HG03460 (cell line): ENCODE measurements around the gene PSTK.

Experiments used
- ATAC-seq: cut with Tn5 transposase; IDR thresholded peaks from one replicate; pipeline ENCODE4 v1.9.1; 2021; ENCODE audit not compliant: unreplicated experiment

PSTK gene

GRCh38 chr10:123018531-123018930 lies 38.3 kb downstream of the PSTK start:
- no peak for ATAC-seq

- ATAC-seq: no peak
Observed at GRCh38 chr10:123019264-123019663, 39.1 kb downstream of the PSTK start.

DNA sequence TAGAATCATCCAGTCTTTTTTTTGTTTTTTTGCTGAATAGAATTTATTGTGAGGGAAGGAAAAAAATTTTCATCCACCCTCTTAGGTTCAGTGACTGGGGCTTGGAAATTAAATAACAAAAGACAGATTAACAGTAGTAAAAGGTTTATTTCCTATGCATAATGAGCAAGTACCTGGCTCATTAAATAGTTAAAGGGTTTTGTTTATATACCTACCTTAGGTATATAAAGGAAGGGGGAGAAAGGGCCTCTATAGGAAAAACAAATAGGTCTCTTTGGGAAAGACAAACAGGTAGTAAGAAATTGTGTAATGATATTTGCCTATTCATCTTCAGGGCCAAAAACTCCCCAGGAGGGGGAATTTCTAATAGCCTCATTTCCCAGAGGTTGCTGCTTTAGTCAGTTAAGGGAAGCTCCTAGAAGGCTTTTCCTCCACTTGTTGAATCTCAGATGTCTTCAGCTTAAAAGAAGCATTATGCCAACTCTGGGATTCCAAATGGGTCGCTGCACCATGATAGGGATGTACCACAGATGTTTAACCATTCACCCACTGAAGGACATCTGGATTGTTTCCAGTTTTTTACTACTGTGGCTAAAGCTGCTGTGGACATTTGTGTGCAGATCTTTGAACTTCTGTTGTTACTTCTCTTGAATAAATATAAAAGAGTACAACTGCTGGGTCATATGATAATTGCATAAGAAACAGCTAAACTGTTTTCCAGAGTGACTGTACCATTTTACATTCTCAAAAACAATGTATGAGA lies 39.9 kb downstream of the PSTK start:
- ATAC-seq: no peak

GRCh38 chr10:123021517-123021916 lies 41.3 kb downstream of the PSTK start:
- no peak for ATAC-seq

DNA sequence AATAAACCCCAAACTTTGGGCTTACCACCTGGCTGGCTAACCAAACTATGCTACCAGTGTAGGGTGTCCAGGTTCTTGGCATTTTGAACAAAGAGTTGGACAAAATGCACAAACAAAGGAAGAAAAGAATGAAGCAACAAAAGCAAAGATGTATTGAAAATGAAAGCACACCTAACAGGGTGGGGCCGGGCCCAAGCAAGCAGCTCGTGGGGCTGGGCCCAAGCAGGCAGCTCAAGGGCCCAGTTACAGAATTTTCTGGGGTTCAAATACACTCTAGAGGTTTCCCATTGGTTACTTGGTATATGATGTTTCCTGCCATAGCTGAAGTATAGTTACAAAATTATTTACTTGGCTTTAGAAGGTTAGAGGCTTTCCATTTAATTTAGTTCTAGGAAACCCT lies 44.3 kb downstream of the PSTK start:
- ATAC-seq: no peak

- no peak for ATAC-seq
Observed at GRCh38 chr10:123026302-123026701, 46.1 kb downstream of the PSTK start.

GRCh38 chr10:123027861-123028260 lies 47.7 kb downstream of the PSTK start:
- ATAC-seq: no peak

DNA sequence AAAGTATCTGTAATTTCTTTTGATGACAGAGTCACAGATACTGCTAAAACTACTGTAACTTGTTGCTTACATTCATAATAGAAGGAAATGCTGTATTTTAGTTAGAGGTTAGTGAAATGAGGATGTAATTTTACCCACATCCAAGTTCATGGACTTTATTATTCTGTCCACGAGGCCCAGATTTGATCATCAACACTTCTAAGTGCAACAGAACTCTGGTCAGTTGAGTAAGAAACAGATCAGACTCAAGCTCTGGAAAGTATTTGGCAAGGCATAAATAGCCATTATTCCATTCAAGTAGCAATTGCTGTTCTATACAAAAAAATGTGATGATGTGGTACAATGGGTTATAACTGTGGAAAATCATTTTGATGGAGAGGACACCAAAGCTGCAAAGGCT lies 50.9 kb downstream of the PSTK start:
- ATAC-seq: no peak

DNA sequence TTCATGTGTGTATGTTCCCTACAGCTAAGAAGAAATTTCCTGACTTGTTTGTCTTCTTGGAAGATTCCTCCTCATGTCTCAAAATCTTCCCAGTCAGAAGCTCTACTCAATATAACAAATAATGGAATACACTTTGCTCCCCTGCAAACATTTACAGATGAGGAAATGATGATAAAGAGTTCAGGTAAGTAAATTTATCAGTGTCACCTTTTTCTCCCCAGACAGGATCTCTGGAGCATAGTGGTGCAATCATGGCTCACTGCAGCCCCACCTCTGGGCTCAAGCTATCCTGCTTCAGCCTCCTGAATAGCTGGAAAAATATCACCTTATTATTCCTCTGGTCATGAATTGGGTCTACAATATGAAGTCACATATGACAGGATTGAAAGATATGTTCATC lies 54.1 kb downstream of the PSTK start:
- ATAC-seq: no peak

GRCh38 chr10:123035467-123036086 lies 55.4 kb downstream of the PSTK start:
- ATAC-seq: no peak

GRCh38 chr10:123038782-123039631 lies 58.8 kb downstream of the PSTK start:
- ATAC-seq: no peak

DNA sequence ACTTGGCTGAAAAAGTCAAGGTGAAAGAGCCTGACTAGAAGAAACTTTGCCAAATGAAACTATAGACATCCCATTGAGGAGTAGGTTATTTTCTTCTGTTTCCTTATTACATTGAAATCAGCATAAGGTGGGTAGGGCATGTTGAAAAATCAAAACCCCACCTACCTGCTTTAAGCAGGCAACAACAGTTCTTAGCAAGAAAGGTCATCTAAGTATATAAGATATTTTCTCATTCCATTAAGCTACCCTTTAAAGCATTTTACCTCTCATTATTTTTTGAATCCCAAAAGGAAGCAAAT lies 59.4 kb downstream of the PSTK start:
- no peak for ATAC-seq
